Testis (tissue), 2 donors: ENCODE results near the gene SNAI3.

Experiments used
- POLR2A ChIP-seq: fragments of 450-650 bp; IDR thresholded peaks from one replicate; pipeline ENCODE4 v1.6.1; 2017; ENCODE audit warnings: antibody characterized with exemption, mild to moderate bottlenecking, moderate library complexity
- TF ChIP-seq, protein P1 (sequence below), 3 experiments: fragments of 450-650 bp in 2 of 3; fragments of 200-600 bp in 1 of 3; sonication (generic) in 1 of 3; IDR thresholded peaks; one replicate each; pipeline ENCODE4 v1.5.1; 2016 to 2019; ENCODE audit warnings: antibody characterized with exemption in 3 of 3, mild to moderate bottlenecking in 2 of 3, moderate library complexity in 1 of 3

DNA sequence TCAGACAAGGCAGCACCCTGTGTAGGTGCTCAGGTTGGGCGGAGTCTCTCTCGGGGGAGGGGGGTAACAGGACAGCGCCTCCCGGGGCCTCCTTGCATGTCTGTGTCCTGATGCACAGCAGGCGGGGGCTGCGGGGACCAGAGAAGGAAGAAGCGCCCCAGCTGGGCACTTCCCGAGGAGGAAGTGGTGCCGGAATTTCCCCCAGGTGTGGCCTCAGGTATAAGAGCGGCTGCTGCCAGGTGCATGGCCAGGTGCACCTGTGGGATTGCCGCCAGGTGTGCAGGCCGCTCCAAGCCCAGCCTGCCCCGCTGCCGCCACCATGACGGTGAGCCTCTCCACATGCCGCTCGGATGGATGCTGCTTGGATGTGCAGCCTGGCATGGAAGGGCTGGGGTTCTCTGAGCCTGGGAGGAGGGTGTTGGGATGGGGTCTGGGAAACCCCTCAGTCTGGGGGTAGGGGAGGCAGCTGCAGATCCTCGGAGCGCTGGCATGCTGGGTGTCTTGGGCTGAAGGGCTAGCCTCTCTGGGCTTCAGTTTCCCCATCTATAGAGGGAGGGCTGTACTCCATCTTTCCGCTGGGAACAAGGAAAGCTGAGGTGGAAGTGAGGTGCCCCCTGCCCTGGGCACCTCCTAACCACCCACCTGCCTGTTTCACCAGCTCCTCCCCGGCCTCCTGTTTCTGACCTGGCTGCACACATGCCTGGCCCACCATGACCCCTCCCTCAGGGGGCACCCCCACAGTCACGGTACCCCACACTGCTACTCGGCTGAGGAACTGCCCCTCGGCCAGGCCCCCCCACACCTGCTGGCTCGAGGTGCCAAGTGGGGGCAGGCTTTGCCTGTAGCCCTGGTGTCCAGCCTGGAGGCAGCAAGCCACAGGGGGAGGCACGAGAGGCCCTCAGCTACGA is 47.7 kb downstream of the SNAI3 start, which contains the start of gene IL17C:
- TF ChIP-seq, protein P1, sequence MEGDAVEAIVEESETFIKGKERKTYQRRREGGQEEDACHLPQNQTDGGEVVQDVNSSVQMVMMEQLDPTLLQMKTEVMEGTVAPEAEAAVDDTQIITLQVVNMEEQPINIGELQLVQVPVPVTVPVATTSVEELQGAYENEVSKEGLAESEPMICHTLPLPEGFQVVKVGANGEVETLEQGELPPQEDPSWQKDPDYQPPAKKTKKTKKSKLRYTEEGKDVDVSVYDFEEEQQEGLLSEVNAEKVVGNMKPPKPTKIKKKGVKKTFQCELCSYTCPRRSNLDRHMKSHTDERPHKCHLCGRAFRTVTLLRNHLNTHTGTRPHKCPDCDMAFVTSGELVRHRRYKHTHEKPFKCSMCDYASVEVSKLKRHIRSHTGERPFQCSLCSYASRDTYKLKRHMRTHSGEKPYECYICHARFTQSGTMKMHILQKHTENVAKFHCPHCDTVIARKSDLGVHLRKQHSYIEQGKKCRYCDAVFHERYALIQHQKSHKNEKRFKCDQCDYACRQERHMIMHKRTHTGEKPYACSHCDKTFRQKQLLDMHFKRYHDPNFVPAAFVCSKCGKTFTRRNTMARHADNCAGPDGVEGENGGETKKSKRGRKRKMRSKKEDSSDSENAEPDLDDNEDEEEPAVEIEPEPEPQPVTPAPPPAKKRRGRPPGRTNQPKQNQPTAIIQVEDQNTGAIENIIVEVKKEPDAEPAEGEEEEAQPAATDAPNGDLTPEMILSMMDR (IDR thresholded peaks at IDR 0.05), result no peak
- TF ChIP-seq POLR2A, result no peak
